Central memory CD8-positive, alpha-beta T cell (primary cell): ENCODE data around the gene KEL.

Experiments
- ATAC-seq: fragments of 150-1000 bp; cut with Tn5 transposase; replicated peaks from 2 replicates; pipeline ENCODE4 v1.10.0; 2022; ENCODE audit warnings: mild to moderate bottlenecking, moderate FRiP score, moderate number of reproducible peaks; ENCODE audit not compliant: poor library complexity, severe bottlenecking; ENCODE audit errors: extremely low read depth
- DNase-seq, 2 donors: peaks; one replicate each; pipeline ENCODE4 v3.0.0; 2021; ENCODE audit warnings: low spot score in 2 of 2
- H3K27ac Mint-ChIP-seq: one replicate; pipeline ENCODE4 v1.8.0; 2022; ENCODE audit warnings: low read depth, mild to moderate bottlenecking, moderate library complexity, mixed read lengths
- H3K27me3 Mint-ChIP-seq: one replicate; pipeline ENCODE4 v1.8.0; 2022; ENCODE audit warnings: mixed read lengths
- H3K36me3 Mint-ChIP-seq: one replicate; pipeline ENCODE4 v1.8.0; 2022; ENCODE audit warnings: mild to moderate bottlenecking, moderate library complexity, mixed read lengths; ENCODE audit not compliant: insufficient read depth
- H3K4me1 Mint-ChIP-seq: one replicate; pipeline ENCODE4 v1.8.0; 2022; ENCODE audit warnings: mixed read lengths
- H3K4me3 Mint-ChIP-seq: one replicate; pipeline ENCODE4 v1.8.0; 2022; ENCODE audit warnings: mild to moderate bottlenecking, moderate library complexity, mixed read lengths
- H3K9me3 Mint-ChIP-seq: one replicate; pipeline ENCODE4 v1.8.0; 2022; ENCODE audit warnings: mixed read lengths

Gene KEL

DNA sequence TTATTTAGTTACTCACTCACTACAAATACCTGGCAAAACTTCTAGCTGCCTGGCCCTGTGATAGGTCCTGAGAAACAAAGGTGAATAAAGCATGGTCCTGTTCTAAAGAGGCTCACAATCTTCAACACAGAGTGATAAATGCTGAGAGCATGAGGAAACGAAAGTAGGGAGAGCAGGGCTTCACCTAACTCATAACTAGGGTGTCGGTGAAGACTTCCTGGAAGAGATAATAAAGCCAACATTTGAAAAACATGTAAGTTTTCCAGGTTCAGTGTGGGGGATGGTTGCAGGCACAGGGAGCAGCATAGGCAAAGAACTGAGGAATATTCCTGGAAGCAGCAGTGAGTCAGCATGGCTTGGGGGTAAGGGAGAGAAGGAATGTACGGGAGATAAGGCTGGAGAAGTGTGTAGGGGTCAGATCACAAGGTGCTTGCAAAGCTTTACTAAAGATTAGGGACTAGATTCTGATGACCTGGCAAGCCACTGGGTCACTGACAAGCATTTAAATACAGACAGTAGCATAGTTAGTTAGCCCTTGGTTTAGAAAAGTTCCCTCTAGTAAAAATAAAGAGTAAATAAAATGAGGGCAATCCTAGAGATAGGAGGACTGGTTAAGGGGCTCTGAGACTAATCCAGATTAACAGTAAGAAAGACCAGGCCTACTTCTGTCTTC, 5.1 kb downstream of the KEL start:
- DNase-seq (no peak), ATAC-seq (no peak)
- Mint-ChIP-seq H3K27me3 (peaks cover 37% of the 10 kb centered on the region), H3K27ac (no peak overlapping the region), H3K9me3 (peaks cover 25% of the 10 kb centered on the region), H3K4me1 (no peaks in the 10 kb centered on the region), H3K36me3 (no peaks in the 10 kb centered on the region), H3K4me3 (no peak overlapping the region)

DNA sequence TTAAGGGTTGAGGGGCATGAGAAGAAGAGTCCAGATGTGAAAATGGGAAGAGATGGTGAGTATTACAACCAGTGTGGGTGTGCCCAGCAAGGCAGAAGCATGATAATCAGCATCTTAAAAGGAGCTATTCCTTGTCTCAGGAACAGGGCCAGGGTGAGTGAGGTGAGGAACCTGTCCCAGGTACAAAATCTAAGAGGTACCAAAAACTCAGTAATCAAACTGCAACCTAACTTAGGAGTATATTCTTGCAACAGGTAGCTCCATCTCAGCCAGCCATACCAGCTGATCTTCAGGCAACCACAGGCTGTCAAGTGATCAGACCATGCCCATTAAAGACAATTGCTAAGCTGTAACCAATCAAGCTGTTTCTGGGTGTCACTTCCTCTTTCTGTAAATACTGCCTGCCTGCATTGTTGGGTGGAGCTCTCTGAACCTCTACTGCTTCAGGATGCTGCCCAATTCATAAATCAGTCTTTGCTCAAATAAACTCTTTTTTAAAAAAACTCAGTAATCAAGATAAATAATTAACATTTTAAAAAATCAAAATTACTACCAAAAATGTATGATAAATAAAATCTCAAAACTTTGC, 7.4 kb downstream of the KEL start:
- no peaks in the 10 kb centered on the region for H3K4me1 Mint-ChIP-seq
- H3K9me3 Mint-ChIP-seq, result peaks cover 25% of the 10 kb centered on the region
- no peak for DNase-seq
- no peak overlapping the region for H3K4me3 Mint-ChIP-seq
- H3K27me3 Mint-ChIP-seq, result peaks cover 32% of the 10 kb centered on the region
- no peak overlapping the region for H3K27ac Mint-ChIP-seq
- H3K36me3 Mint-ChIP-seq, result peaks cover 1% of the 10 kb centered on the region
- ATAC-seq, result no peak

GRCh38 chr7:142950235-142950634, 11.9 kb downstream of the KEL start:
- H3K27me3 Mint-ChIP-seq, result peaks cover 51% of the 10 kb centered on the region
- no peak overlapping the region for H3K27ac Mint-ChIP-seq
- H3K4me3 Mint-ChIP-seq, result no peak overlapping the region

DNA sequence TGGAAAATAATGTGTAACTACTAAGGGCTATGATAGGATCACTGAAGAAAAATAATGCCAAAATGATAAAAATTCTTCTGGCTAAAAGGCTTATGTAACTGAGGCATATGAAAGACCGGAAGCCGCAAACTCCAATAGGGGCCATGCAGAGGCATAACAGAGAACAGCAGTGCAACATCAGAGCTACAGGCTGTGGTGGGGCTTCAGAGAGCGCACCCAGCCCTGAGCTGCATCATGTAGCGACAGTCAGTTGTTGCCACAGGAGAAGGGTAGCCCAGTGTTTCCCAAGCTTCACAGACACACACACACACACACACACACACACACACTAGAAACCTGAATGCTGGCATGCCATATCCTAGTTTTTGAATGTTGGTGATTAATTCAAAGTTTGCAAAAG, 13.6 kb downstream of the KEL start:
- no peak for ATAC-seq
- Mint-ChIP-seq H3K27ac (no peak overlapping the region), H3K4me1 (no peaks in the 10 kb centered on the region), H3K36me3 (peaks cover 1% of the 10 kb centered on the region), H3K4me3 (no peak overlapping the region), H3K9me3 (peaks cover under 1% of the 10 kb centered on the region), H3K27me3 (peaks cover 62% of the 10 kb centered on the region)
- DNase-seq, result no peak

More at GRCh38 chr7:142950235-142950634, 11.9 kb downstream of the KEL start:
- ATAC-seq, result no peak
- peaks cover 10% of the 10 kb centered on the region for H3K9me3 Mint-ChIP-seq
- DNase-seq, result no peak
- no peaks in the 10 kb centered on the region for H3K4me1 Mint-ChIP-seq
- peaks cover 1% of the 10 kb centered on the region for H3K36me3 Mint-ChIP-seq

GRCh38 chr7:142945001-142945400, 17.2 kb downstream of the KEL start:
- H3K4me3 Mint-ChIP-seq, result no peak overlapping the region
- no peak for DNase-seq
- no peak for ATAC-seq
- H3K27ac Mint-ChIP-seq, result no peak overlapping the region
- H3K9me3 Mint-ChIP-seq, result no peaks in the 10 kb centered on the region
- H3K27me3 Mint-ChIP-seq, result peaks cover 82% of the 10 kb centered on the region
- H3K36me3 Mint-ChIP-seq, result no peaks in the 10 kb centered on the region
- no peaks in the 10 kb centered on the region for H3K4me1 Mint-ChIP-seq

DNA sequence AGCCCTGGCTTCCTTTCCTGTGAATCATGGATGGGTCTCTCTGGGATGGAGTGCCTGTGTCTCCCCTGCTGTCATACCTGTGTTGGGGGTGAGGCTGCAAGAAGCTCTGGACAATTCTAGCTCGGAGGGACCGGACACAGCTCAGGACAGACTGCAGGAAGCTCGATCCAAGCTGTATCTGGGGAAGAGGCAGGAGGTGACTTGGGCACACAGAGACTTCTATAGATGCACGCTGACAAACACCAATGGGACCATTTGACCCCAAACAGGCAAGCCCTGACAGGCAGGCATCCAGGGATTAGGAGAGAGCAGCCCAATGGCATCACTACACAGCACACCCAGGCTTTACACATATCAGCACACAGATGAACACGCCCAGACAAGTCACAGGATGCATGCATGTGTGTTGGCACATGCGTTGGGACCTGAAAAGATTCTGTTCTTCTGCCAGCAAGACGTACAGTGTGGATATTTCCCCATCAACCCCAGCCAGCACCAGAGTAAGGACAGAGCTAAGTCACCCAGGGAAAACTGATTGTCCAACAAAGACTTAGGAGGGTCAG, 18.4 kb downstream of the KEL start:
- no peak for DNase-seq
- no peaks in the 10 kb centered on the region for H3K36me3 Mint-ChIP-seq
- no peaks in the 10 kb centered on the region for H3K9me3 Mint-ChIP-seq
- no peaks in the 10 kb centered on the region for H3K4me1 Mint-ChIP-seq
- H3K27ac Mint-ChIP-seq, result no peak overlapping the region
- peaks cover 77% of the 10 kb centered on the region for H3K27me3 Mint-ChIP-seq
- ATAC-seq, result no peak
- H3K4me3 Mint-ChIP-seq, result no peak overlapping the region

GRCh38 chr7:142942746-142943145, 19.4 kb downstream of the KEL start:
- no peaks in the 10 kb centered on the region for H3K4me1 Mint-ChIP-seq
- H3K27me3 Mint-ChIP-seq, result peaks cover 68% of the 10 kb centered on the region
- no peak overlapping the region for H3K27ac Mint-ChIP-seq
- no peaks in the 10 kb centered on the region for H3K36me3 Mint-ChIP-seq
- ATAC-seq, result no peak
- no peak for DNase-seq
- no peaks in the 10 kb centered on the region for H3K9me3 Mint-ChIP-seq
- no peak overlapping the region for H3K4me3 Mint-ChIP-seq

- Mint-ChIP-seq H3K36me3 (no peaks in the 10 kb centered on the region), H3K4me3 (no peak overlapping the region), H3K27ac (no peak overlapping the region), H3K4me1 (no peaks in the 10 kb centered on the region), H3K27me3 (peaks cover 64% of the 10 kb centered on the region), H3K9me3 (no peaks in the 10 kb centered on the region)
- ATAC-seq (no peak), DNase-seq (no peak)
Observed at GRCh38 chr7:142941541-142941940, 20.6 kb downstream of the KEL start.

- Mint-ChIP-seq H3K9me3 (no peaks in the 10 kb centered on the region), H3K27me3 (peaks cover 64% of the 10 kb centered on the region), H3K4me1 (no peaks in the 10 kb centered on the region), H3K36me3 (no peaks in the 10 kb centered on the region), H3K27ac (no peak overlapping the region), H3K4me3 (no peak overlapping the region)
- ATAC-seq, result no peak
- DNase-seq, result no peak
Observed at GRCh38 chr7:142940966-142941535, 21.1 kb downstream of the KEL start.

DNA sequence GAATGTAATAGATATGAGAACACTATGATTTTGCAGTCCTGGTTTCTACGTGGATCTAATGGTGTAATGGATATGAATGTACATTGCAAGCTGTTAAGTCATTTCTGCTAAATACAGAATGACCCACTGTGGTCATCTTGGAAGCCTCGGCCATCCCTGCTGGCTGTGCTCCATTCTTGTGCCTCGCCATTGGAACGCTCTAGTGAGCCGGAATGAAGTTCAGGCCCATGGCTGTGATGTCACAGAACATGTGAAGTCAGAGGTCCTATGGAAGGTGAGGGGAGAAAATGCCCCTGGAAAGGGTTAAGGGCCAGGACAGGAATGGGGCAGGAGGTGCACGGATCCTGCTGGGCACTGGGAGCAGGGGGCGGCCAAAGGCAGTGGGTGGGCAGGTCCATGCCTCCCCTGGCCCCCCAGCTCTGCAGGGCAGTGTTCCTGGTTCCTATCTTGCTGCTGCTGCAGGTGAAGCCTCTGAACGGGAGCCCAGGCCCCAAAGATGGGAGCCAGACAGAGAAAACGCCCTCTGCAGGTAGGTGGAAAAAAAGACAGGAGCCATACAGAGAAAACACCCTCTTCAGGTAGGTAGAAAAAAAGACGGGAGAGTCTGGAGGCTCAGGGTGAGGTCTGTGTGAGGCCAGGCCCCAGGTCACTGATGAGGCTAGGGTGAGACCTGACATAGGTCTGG, 22.8 kb downstream of the KEL start, which contains the start of gene LLCFC1:
Gene LLCFC1, plus strand, starts transcription at position 259 of the 685 bp plus-strand sequence. Its CDS starts 138 bp downstream, at position 397.
- no peak for ATAC-seq
- H3K4me1 Mint-ChIP-seq, result no peaks in the 10 kb centered on the region
- no peaks in the 10 kb centered on the region for H3K36me3 Mint-ChIP-seq
- H3K27ac Mint-ChIP-seq, result no peak within 1 kb of the TSS
- DNase-seq, result no peak
- no peaks in the 10 kb centered on the region for H3K9me3 Mint-ChIP-seq
- H3K4me3 Mint-ChIP-seq, result no peak within 1 kb of the TSS
- H3K27me3 Mint-ChIP-seq, result peaks cover 49% of the 10 kb centered on the region

GRCh38 chr7:142938611-142939010, 23.6 kb downstream of the KEL start:
- Mint-ChIP-seq H3K27me3 (peaks cover 48% of the 10 kb centered on the region), H3K36me3 (no peaks in the 10 kb centered on the region), H3K9me3 (no peaks in the 10 kb centered on the region), H3K27ac (no peak overlapping the region), H3K4me3 (no peak overlapping the region), H3K4me1 (no peaks in the 10 kb centered on the region)
- DNase-seq (no peak), ATAC-seq (no peak)

DNA sequence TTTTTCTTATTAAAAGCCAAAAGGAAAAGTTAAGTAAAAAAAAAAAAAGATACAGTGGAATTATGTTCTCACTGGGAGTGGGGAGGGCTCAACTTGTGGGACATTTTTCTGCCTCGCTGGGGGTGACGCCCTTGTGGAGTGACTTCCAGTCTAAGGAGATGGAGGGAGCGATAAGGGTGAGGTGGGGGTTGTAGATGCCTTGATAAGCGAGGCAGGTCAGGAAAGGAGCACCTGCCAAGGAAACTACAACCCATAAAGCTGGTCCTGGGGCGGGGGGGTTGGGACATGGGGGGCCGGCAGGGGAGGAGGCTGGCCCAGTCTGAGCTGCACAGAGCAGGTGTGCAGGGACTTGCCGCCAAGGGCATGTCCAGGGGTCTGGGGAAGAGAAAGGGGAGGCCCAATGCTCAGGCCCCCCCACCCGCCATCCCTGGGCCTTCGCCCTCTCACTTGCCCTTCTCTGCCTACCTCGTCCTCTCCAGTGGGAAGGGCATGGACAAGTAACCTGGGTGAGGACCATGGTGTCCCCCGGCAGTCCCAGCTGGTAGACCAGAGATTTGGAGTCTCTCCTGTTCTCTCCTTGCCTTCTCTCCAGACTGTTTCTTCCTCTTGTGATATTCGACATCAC, 26.1 kb downstream of the KEL start:
- H3K36me3 Mint-ChIP-seq, result no peaks in the 10 kb centered on the region
- H3K9me3 Mint-ChIP-seq, result no peaks in the 10 kb centered on the region
- H3K27me3 Mint-ChIP-seq, result peaks cover 34% of the 10 kb centered on the region
- no peaks in the 10 kb centered on the region for H3K4me1 Mint-ChIP-seq
- ATAC-seq (no peak), DNase-seq (no peak)
- H3K27ac Mint-ChIP-seq, result no peak overlapping the region
- no peak overlapping the region for H3K4me3 Mint-ChIP-seq
